Measurements from ENCODE around the gene IGSF1.

The IGSF1 gene, protein sequence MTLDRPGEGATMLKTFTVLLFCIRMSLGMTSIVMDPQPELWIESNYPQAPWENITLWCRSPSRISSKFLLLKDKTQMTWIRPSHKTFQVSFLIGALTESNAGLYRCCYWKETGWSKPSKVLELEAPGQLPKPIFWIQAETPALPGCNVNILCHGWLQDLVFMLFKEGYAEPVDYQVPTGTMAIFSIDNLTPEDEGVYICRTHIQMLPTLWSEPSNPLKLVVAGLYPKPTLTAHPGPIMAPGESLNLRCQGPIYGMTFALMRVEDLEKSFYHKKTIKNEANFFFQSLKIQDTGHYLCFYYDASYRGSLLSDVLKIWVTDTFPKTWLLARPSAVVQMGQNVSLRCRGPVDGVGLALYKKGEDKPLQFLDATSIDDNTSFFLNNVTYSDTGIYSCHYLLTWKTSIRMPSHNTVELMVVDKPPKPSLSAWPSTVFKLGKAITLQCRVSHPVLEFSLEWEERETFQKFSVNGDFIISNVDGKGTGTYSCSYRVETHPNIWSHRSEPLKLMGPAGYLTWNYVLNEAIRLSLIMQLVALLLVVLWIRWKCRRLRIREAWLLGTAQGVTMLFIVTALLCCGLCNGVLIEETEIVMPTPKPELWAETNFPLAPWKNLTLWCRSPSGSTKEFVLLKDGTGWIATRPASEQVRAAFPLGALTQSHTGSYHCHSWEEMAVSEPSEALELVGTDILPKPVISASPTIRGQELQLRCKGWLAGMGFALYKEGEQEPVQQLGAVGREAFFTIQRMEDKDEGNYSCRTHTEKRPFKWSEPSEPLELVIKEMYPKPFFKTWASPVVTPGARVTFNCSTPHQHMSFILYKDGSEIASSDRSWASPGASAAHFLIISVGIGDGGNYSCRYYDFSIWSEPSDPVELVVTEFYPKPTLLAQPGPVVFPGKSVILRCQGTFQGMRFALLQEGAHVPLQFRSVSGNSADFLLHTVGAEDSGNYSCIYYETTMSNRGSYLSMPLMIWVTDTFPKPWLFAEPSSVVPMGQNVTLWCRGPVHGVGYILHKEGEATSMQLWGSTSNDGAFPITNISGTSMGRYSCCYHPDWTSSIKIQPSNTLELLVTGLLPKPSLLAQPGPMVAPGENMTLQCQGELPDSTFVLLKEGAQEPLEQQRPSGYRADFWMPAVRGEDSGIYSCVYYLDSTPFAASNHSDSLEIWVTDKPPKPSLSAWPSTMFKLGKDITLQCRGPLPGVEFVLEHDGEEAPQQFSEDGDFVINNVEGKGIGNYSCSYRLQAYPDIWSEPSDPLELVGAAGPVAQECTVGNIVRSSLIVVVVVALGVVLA (N-terminal part only)

DNA sequence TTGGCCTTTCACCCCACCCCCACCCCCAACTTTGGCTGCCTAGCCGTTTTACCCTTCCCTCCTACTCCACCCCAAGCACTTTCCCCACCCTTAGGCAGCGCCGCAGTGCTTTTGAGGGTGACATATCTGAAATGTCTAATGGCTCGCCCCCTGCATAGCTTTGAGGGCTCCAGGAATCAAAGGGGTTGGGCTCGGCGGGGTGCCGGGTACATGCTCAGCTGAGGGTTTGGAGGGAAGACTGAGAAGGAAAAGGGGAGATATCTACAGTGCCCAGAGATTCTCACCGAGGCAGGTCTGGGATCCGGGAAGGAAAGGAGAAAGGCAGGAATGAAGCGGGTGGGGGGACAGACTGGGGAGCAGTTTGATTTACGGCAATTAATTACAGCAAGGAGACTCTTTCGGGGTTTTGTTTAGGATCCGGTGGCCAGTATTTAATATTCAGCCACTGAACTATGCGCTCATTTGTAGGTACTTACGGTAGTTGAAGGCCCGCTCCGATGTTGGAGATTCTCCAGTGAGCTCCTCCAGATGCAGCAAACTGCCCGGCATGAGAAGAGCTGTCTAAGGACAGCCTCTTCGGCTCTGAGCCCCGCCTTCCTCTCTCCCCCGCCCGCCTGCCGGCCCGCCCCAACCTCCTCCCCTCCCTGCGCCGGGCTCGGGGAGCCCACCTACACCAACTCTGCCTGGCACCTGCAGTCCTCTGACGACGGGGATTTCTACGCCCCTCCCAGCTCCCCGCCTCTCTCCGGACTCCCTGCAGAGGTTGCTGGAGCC, at the start of gene IGSF1:
Gene IGSF1 (minus strand): TSS at position 569 of the 774 bp plus-strand sequence. CDS start 2,632 bp downstream, outside the sequence.
- no peak for DNase-seq

DNA sequence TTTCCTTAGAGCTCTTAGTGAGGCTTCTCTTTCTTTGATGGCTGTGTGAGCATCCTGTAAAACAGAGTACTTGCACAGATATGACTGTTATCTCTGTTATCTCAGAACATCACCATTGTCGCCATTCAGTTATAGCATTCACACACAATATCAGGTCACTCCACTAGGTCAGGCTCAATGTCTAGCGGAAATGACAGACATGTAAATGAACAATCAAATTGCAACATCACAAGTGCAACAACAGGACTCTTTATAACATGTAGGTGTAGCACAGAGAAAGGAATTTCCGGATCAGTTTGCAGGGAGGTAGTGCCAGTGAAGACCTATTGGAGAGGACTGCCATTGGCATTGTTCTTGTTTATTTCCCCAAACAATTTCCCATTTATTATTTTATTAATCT, 43.2 kb upstream of the IGSF1 start:
- DNase-seq = no peak

DNA sequence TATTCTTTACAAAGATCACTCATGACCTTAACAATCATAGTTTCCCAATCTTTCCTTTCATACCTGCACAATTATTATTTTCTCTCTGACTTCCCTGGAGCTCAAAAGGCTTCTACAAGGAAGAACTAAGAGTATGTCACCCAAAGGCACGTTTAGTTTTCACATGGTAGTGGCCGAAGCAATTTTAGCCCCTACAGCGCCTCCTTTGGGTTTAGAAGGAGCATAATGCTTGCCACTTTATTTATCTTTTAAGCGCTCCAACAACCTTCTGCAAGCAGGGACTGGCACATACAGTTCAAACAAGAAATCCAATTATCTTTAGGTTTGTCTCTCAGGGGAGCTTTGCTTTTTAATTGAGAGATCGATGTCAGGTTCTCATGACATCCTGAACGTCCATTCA, 42.0 kb upstream of the IGSF1 start:
- no peak for DNase-seq

DNA sequence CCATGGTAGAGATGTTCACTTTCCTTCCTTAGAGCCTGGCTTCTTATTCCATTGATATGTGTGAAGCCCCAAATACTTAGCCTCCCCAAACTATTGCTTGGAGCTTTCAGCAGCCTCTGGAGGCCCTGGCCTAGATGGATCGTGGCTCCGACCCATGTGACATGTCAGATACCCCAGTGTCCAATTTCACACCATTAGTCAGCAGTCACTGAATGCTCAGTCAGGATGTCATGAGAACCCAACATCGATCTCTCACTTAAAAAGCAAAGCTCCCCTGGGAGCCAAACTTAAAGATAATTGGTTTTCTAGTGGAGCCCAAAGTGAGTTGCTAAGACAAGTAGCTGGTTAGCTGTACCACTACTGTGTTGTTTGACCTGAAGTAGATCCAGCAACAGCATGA, 41.6 kb upstream of the IGSF1 start:
- DNase-seq = no peak

DNA sequence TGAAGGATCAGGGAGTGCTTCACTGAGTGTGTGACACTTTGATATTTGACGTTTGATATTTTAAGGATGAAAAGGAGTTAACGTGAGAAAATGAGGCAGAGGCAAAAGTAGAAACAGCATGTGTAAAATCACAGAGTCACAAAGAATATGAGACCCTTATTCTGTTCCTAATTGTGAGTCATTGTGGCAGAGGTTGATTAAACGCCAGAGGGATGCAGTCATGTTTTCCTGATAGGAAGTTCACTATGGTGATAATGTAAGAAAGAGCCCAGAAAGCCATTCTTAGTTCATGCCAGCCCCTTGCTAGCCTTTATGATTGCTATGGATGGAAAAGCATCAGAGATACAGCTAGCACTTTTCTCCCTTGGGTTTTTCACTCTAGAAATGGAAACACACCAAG, 33.5 kb upstream of the IGSF1 start:
- no peak for DNase-seq

DNA sequence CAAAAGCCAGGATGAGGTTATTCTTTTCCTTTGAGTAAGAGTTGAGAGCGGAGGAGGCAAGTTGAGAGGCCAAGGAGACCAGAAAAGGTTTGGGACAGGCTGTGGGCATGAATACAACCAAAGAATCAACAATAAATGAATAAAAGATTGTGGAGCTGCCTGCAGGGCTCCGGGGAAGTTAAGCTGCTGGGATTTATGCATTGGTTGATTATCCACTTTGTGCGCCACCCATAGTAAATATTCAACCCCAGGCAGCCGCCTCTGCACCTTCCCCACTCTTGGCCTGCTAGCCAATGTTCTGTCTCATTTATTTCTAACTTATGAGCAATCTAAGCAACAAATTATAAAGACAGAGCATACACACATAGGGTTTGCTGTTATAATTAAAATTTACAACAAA, 28.2 kb upstream of the IGSF1 start:
- no peak for DNase-seq

DNA sequence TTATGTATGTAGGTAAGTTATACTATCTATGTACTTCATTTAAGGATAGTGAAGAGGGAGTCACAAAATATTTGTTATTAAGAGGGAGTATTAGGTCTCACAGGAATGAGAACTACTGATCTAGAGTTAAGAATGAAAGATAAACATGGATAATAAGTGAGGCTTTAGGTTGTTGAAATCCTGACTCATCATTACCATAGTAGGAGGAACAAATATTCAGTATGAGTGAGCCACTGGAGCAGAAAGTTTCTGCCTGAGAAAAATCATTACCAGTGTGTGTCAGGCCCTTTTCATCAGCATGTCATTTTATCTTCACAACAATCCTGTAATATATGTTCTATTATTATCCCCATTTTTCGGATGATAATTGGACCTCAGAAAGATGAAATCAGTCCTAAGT, 27.2 kb upstream of the IGSF1 start:
- no peak for DNase-seq

DNA sequence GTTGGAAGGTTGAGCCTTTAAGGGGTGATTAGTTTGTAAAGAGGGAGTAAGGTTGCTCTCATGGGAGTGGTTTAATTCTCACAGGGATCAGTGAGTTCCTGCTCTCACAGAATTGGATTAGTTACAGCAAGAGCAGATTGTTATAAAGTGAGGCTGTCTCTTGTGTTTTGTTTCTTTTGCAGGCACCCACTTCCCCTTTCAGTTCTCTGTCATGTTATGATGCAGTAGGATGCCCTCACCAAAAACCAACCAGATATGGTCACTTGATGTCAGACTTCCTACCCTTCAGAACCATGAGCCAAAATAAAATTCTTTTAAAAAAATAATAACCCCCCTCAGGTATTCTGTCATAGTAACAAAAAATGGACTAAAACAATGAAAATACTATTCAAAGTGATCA, 19.9 kb upstream of the IGSF1 start:
- DNase-seq = no peak

DNA sequence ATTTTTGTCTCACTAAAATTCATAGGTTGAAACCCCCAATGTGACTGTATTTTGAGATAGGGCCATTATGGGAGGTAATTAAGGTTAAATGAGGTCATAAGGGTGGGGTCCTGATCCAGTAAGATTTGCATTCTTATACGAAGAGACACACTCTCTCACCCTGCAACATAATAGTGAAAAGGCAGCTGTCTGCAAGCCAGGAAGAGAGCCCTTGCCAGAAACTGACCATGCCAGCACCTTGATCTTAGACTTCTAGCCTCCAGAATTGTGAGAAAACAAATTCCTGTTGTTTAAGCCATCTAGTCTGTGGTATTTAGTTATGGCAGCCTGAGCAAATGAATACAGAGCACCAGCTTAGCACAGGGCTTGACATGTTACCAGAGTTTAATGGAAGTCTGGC, 17.5 kb upstream of the IGSF1 start:
- no peak for DNase-seq

DNA sequence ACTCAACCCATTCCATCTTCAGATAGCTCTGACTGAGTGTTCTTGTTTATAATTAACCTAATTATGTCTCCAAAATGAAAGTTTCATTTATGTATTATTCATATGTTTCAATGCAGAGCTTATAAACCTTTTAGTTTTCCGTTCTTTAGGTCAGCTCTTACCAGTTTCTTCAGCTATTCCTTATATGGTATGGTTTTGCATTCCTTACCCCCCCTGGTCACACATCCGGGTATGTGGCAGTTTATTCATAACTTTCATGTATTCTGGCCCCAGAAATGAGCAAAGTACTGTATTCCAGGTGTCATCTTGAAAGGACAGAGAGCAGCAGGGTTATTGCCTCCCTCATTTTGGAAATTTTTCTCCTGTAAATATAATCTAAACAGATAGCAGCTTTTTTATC, 16.8 kb upstream of the IGSF1 start:
- no peak for DNase-seq

DNA sequence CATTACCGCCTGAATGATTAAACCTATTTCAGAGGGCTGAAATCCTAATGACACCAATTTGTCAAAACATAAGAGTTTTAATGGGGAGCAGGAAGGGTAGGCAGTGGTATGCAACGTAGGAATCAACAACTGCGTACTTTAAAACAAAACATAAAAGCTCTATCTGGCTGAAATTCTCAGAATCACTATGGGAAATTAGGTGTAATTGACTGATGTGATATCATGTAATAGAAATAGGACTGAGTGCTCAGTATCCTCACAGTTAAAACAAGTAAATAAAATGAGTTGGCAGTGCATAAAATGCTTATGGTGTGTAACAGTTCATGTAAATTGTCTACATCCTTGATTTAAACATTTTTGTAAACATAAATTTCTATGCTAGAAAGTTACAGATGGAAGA, 13.6 kb upstream of the IGSF1 start:
- no peak for DNase-seq

DNA sequence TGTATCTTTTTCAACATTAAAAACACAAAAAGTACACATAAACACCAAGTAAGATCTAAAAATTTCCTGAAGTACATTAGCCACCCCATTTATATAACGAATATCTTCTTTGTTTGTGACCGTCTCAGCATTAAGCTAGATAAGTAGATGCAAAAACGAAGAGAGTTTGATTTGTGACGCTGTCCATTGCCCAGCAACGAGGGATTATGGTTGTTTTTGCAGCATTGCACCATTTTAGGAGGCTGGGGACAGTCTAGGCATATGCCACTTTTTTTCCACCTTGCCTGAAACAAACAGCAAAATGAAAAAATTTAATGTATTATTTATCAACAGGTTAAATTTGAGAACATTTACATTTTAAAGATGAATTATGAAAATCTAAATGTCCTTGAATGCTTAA, 12.0 kb upstream of the IGSF1 start:
- DNase-seq = no peak

DNA sequence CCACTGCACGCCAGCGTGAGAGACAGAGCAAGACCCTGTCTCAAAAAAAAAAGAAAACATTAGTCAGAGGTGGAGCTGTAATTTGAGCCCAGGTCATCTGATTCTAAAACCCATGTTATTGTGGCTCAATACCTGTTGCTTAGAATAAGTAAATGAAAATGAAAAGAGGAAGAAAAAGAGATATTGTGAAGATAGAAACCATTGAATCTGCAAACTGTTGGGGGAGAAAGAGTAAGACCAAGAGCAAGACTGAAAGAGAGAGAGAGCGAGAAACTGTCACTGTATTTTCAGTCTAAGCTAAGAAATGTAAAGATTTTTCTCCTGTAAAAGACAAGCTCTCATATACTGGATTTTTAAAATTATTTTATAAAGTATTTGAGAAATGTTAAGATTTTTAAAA, 9.7 kb upstream of the IGSF1 start:
- no peak for DNase-seq

DNA sequence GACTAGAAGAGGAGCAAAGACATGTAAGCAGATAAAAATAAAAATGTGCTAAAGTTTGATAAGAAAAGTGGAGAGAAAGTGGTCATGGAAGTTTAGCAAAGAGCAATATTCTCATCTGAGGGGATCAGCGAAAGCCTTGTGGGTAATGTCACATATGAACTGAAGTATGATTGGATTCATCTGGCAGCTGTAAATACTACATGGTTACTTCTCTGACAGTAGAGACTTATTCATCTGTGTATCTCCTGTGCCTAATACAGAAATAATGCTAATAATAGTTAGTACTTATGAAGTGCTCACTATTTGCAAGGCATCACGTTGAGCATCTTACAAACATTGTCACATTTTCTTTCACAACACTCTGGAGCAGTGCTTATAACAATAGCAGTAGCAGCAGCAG, 8.9 kb upstream of the IGSF1 start:
- DNase-seq = no peak

DNA sequence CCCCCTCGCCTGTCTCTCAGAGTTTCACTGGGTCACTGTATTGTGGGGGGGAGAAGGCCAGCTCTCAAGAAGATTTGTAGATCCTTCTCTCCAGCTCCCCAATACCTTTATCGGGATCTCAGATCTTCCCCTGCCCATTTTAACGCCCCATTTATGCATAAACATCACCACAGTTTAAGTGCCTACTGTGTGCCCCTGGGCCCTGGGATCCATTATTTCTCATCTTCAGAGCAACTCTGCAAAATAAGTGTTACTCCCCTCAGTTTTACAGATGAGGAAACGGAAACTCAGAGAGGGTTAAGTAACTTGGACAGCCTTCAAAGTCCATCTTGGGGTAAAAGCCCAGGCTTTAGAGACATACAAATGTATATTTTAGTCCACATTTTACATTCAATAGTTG, 421 bp upstream of the IGSF1 start:
- DNase-seq = no peak

DNA sequence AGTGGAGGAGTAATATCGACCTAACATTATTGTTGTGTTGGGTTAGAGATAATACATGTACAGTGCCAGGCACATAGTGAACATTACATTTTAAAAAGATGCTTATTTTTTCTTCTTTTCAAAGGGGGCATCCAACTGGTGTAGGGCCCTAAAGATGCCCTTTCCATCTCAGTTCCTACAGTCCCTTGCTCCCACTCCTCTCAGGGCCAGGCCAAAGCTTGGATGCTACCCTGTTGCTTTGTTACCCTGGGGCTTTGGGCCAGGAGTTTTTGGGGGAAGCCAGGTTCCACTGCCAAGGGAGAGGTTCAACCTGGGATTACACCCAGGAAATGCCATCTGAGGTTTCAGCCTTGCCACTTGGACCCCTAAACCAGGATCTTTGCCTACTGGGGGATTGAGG, 918 bp downstream of the IGSF1 start:
- no peak for DNase-seq

DNA sequence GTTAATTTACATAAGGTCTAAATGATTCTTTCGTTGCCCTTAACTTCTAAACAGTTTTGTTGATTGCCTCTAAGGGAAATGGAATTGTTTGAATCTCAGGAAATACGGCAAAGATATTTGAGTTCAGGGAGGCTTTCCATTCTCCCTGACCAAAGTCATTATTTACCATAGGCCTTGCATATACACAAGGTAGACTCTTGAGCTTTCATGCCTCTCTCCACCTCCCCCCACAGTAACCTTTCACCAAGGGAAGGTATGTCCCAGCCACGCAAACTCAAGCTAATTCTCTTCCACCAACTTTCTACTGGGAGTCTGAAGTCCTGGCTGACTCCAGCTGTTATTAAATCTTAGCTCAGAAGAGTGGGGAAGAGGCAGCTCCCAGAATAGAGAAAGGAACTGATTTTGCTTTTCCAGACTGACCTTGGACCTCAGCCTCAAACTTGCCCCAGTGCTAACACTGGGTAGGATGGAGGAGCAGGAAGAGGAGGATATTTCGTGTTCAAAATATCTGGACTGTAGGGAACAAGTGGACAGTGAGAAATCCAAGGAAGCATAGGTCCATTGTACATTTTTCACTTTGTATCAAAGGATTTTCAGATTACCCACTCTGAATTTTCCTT, 1.4 kb downstream of the IGSF1 start:
- no peak for DNase-seq

DNA sequence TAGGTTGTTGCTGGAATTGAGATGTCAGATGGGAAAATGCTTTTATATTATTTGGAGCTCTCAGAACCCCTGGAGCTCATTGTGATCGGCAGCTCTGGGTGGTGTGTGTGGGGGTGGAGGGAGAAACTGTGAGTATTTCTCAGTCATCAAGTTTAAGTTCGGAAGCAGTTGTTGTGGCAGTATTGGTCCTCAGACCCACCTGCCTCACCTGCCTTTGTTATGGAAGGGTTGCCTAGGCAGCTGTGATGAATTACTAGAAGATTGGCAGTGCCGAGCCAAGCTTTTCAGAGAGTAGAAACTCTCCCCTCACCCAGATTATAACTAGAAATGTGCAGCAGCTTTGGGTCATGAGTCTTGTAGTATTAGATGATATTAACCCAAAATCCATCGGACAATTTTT, 9.5 kb downstream of the IGSF1 start:
- DNase-seq = no peak

DNA sequence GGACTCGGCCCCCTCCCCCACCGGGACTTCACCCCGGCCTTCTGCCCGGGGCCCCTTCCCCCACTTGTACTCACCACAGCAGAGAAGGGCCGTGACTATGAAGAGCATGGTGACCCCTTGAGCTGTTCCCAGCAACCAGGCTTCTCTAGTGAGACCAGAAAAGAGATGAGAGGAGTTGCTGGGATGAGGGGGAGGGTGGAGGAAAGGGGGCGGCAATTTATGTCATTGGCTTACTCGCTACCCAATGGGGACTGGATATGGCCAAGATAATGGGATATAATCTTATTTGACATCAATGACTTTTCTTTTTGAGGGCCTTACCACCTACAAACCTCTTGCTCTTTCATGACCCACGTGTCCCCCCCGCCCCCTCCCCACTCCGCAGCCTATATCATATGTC, 9.9 kb downstream of the IGSF1 start:
- DNase-seq = no peak

DNA sequence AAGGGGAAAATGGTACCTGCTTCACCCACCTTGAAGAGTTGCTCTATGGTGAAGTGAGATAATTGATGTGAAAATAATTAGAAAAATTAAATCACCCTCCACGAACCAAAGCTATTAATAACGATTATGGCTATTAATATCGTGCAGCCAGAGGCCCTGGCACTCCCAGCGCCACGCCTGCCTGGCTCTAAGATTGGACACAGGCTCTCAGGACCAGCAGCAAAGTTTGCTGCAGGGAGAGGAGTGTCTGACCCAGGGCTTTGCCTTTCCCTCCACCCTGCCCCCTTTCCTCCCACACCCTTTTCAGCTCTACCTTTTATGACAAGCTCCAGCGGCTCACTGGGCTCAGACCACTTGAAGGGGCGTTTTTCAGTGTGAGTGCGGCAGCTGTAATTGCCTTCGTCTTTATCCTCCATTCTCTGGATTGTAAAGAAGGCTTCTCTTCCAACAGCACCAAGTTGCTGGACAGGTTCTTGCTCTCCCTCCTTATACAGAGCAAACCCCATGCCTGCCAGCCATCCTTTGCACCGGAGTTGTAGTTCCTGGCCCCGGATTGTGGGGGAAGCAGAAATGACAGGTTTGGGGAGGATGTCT, 11.5 kb downstream of the IGSF1 start:
- DNase-seq = no peak

DNA sequence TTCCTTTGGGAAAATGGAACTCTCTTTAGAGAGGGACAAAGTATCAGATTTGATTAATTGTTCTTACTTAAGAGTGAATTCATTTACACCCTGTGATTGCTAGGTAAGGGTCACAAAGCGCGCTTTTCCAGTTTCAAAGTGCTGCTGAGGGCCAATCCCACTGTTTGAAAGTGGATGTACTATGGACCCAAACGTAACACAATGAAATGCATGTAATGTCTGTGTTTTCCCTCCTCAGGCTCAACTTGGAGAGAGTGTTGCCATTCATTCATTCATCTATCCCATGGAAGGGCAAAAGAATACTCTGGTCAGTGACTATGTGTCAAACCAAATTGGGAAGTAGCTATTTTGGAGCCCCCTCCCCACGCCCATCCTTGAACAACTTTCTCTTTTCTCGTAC, 16.1 kb downstream of the IGSF1 start:
- DNase-seq = no peak

DNA sequence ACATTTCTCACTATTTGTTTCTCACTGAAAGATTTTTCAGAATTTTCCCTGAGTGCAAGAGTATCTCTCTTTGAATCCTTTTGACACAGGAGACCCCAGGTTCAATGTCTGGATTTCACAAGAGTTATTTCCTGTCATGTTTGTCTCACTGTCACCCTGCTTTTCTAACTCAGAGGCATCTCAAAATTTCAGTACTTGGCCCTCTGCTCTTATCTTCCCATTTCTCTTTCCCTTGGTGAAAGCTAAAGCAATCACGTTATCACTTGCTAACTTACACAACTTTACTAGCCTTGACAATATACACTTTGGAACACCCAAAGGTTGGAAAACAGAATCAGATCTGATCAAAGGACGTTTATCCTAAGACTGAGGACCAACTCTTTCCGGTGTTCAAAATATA, 17.3 kb downstream of the IGSF1 start:
- no peak for DNase-seq

All from stimulated activated CD4-positive, alpha-beta T cell treated with anti-CD3 and anti-CD28 coated beads, Interleukin-2, amount 100 ng/mL, for 48 hours (primary cell).